Lung (tissue), 12 donors: ENCODE results near the gene TRIM36. TPM values are rescaled to one million over a fixed set of nuclear protein-coding genes. Genes with fewer than 3 reads are reported as not detected.

ENCODE experiments used
- ATAC-seq: fragments of 200-7000 bp; cut with Tn5 transposase; one replicate; pipeline ENCODE4 v1.9.1; 2020; ENCODE audit warnings: moderate number of reproducible peaks; ENCODE audit not compliant: insufficient read depth, low FRiP score
- DNase-seq, 3 donors: peaks; one replicate each; pipeline ENCODE4 v3.0.0-alpha.2; 2013 to 2017
- H3K27ac ChIP-seq, 2 donors: one replicate each; pipeline ENCODE4 v1.5.1; 2013; ENCODE audit warnings: mild to moderate bottlenecking in 2 of 2, moderate library complexity in 2 of 2, control low read depth in 1 of 2, inconsistent platforms in 1 of 2, low read depth in 1 of 2, low read length in 1 of 2
- H3K27me3 ChIP-seq, 3 donors: one replicate each; pipeline ENCODE4 v1.5.1; 2013; ENCODE audit warnings: low read length in 2 of 3; ENCODE audit not compliant: control insufficient read depth in 3 of 3, insufficient read depth in 3 of 3
- H3K36me3 ChIP-seq, 4 donors: one replicate each; pipeline ENCODE4 v1.5.1; 2013; ENCODE audit warnings: low read length in 4 of 4, mild to moderate bottlenecking in 1 of 4, moderate library complexity in 1 of 4; ENCODE audit not compliant: control insufficient read depth in 4 of 4, insufficient read depth in 4 of 4
- H3K4me1 ChIP-seq, 5 donors: one replicate each; pipeline ENCODE4 v1.5.1; 2013; ENCODE audit warnings: low read length in 5 of 5, mild to moderate bottlenecking in 2 of 5, moderate library complexity in 1 of 5; ENCODE audit not compliant: control insufficient read depth in 5 of 5, insufficient read depth in 5 of 5
- H3K4me3 ChIP-seq: one replicate; pipeline ENCODE4 v1.5.1; 2013; ENCODE audit warnings: mild to moderate bottlenecking, control low read depth, moderate library complexity
- H3K9ac ChIP-seq, 2 donors: one replicate each; pipeline ENCODE4 v1.5.1; 2013; ENCODE audit warnings: low read length in 2 of 2, control low read depth in 1 of 2; ENCODE audit not compliant: insufficient read depth in 1 of 2
- H3K9me3 ChIP-seq, 4 donors: one replicate each; pipeline ENCODE4 v1.5.1; 2013; ENCODE audit warnings: low read length in 3 of 4, mild to moderate bottlenecking in 1 of 4, moderate library complexity in 1 of 4; ENCODE audit not compliant: control insufficient read depth in 4 of 4, insufficient read depth in 3 of 4
- WGBS, 2 donors: extraction: QIAGEN DNeasy Blood & Tissue Kit; methylation state at CpG; one replicate each; pipeline ENCODE4 v1.1.7; 2013; 5-methylcytosine and 5-hydroxymethylcytosine counted together
- polyA plus RNA-seq, 2 donors: library from polyadenylated mRNA; stranded (reverse); fragments of 200-250 nt; gene quantifications; one replicate each; pipeline ENCODE4 v1.2.1, GENCODE V29; 2013
- total RNA-seq, 2 donors: library from RNA; depleted of rRNA in 1 of 2; stranded (reverse); fragments of >200 nt in 1 of 2; gene quantifications; one replicate each; pipeline ENCODE4 v1.2.1, GENCODE V29; 2014 to 2021
- TF ChIP-seq, protein P1 (sequence below): IDR thresholded peaks from 2 replicates; pipeline ENCODE4 v1.5.1; 2012; ENCODE audit warnings: mild to moderate bottlenecking; ENCODE audit errors: control extremely low read depth, extremely low read depth
- donor health status: control.
- donor health status: control.
- donor health status: Bipolar disorder and iron deficiency.
- donor health status: healthy.
- donor health status: DM: yes; HTN: yes; CAD: no.

The TRIM36 gene
- total and polyA plus RNA-seq, 4 donors, result 0.60 to 6.9 (median 3.8) TPM

DNA sequence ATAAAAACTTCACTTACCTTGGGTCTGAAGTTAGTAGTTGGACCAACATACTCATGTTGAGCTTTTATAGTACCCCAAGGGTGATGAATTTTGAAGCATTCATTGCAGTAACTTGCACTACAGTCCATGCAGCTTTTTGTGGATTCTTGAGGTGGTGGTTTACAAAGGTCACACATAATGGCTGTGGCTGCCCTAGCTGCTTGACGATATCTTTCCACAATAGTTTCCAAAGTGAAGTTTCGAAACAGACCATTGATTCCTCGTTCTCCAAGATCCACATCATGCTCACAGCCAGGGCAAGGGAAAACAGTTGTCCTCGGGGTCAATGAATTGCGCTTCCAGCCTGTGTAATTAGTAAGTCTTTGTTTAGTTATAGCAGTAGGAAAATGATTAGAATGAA lies 22.7 kb downstream of the TRIM36 start:
- Histone ChIP-seq H3K9me3 (no peaks in the 10 kb centered on the region), H3K27me3 (no peaks in the 10 kb centered on the region), H3K36me3 (no peaks in the 10 kb centered on the region), H3K4me1 (no peaks in the 10 kb centered on the region), H3K27ac (no peak overlapping the region), H3K9ac (no peak overlapping the region), H3K4me3 (no peak overlapping the region)
- DNase-seq, result no peak
- ATAC-seq, result no peak
- TF ChIP-seq, protein P1, sequence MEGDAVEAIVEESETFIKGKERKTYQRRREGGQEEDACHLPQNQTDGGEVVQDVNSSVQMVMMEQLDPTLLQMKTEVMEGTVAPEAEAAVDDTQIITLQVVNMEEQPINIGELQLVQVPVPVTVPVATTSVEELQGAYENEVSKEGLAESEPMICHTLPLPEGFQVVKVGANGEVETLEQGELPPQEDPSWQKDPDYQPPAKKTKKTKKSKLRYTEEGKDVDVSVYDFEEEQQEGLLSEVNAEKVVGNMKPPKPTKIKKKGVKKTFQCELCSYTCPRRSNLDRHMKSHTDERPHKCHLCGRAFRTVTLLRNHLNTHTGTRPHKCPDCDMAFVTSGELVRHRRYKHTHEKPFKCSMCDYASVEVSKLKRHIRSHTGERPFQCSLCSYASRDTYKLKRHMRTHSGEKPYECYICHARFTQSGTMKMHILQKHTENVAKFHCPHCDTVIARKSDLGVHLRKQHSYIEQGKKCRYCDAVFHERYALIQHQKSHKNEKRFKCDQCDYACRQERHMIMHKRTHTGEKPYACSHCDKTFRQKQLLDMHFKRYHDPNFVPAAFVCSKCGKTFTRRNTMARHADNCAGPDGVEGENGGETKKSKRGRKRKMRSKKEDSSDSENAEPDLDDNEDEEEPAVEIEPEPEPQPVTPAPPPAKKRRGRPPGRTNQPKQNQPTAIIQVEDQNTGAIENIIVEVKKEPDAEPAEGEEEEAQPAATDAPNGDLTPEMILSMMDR, result no peak
- 58 to 78% methylated on average over 5 of the region's 5 CpGs for WGBS, 2 donors

DNA sequence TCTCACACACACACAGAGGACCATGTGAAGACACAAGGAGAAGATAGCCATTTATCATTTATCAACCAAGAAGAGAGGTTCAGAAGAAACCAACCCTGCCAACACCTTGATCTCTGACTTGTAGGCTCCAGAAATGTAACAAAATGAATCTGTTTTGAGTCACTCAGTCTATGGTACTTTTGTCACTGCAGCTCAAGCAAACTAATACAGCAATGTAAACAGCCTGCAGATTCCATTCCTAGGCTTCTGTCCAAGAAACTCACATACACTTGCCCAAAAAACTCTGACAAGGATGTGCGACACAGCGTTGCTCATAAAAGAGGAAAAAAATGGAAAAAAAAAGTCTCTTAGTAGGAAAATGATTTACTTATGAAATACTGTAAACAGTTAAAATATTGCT lies 33.4 kb downstream of the TRIM36 start:
- no peak for ATAC-seq
- 78 to 80% methylated on average over 2 of the region's 2 CpGs for WGBS, 2 donors
- H3K9ac ChIP-seq, result no peak overlapping the region

GRCh38 chr5:115132465-115132864 lies 37.2 kb downstream of the TRIM36 start:
- no peak for ATAC-seq
- Histone ChIP-seq H3K27ac (no peak overlapping the region), H3K4me3 (no peak overlapping the region), H3K36me3 (no peaks in the 10 kb centered on the region), H3K4me1 (no peaks in the 10 kb centered on the region), H3K9ac (no peak overlapping the region), H3K27me3 (no peaks in the 10 kb centered on the region), H3K9me3 (peaks cover 0 to 3% (median 0%) of the 10 kb centered on the region in 4 donors)
- 8 to 22% methylated on average over 2 of the region's 2 CpGs for WGBS, 2 donors
- DNase-seq, result no peak
- TF ChIP-seq, protein P1, result no peak

More for the DNA sequence above, 33.4 kb downstream of the TRIM36 start:
- no peaks in the 10 kb centered on the region for H3K27me3 ChIP-seq
- no peak overlapping the region for H3K4me3 ChIP-seq
- H3K36me3 ChIP-seq, result no peaks in the 10 kb centered on the region
- H3K4me1 ChIP-seq, result no peaks in the 10 kb centered on the region
- no peak overlapping the region for H3K27ac ChIP-seq
- DNase-seq, result peak in 1 of 3 donors; percentile 8
- TF ChIP-seq, protein P1, result no peak
- peaks cover 0 to 3% (median 0%) of the 10 kb centered on the region in 4 donors for H3K9me3 ChIP-seq

DNA sequence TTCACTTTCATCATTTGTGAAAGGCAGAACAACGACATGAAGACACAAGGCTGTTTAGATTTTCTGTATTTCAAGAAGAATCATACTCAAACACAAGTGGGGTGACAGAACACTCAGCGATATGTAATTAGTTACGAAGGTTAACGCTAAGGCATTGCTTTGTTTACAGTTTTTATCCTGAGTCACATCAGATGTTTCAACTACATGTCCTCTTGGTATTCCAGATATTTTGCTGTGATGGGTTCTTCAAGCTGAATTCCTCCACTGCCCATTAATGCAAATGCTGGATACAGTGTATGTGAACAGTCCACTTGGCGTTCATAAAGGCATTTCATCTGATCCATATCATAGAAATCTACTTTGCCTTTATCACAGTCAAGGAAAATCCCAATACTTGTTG lies 43.4 kb downstream of the TRIM36 start:
- H3K36me3 ChIP-seq, result no peaks in the 10 kb centered on the region

More for the DNA sequence above, 43.4 kb downstream of the TRIM36 start:
- Histone ChIP-seq H3K27ac (no peak overlapping the region), H3K4me3 (no peak overlapping the region), H3K9me3 (no peaks in the 10 kb centered on the region), H3K9ac (no peak overlapping the region), H3K27me3 (no peaks in the 10 kb centered on the region), H3K4me1 (no peaks in the 10 kb centered on the region)
- DNase-seq (no peak), ATAC-seq (no peak)
- WGBS, 2 donors, result 69 to 83% methylated on average over 5 of the region's 5 CpGs
- TF ChIP-seq, protein P1, result no peak
